ENCODE measurements around the gene APC. TPM values are rescaled to one million over a fixed set of nuclear protein-coding genes. Genes with fewer than 3 reads are reported as not detected.

APC gene
- total RNA-seq, 4 donors from 2014 or later = 70.4 to 91.9 (median 83.1) TPM

DNA sequence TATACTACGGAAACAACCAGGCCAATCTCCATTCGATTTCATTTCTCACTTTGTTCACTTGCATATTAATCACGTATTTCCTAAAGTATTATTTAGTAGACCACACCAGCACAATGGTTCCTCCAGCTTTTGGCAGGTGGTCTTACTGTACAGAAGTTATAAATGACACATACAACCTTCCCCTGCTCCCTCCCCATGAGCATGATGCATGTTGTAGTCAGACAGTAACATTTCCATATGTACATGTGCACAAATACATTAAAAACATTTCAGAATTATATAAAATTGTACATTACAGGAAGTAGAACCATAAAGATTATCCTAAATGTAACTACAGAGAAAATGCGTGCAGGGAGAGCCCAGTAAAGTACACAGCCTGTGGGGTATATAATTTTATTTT is 140.4 kb downstream of the APC start:
- WGBS, 2 donors = 64 to 71% methylated on average over 4 of the region's 4 CpGs
- peaks cover 0 to 88% (median 0%) of the 10 kb centered on the region in 3 donors for H3K36me3 ChIP-seq

DNA sequence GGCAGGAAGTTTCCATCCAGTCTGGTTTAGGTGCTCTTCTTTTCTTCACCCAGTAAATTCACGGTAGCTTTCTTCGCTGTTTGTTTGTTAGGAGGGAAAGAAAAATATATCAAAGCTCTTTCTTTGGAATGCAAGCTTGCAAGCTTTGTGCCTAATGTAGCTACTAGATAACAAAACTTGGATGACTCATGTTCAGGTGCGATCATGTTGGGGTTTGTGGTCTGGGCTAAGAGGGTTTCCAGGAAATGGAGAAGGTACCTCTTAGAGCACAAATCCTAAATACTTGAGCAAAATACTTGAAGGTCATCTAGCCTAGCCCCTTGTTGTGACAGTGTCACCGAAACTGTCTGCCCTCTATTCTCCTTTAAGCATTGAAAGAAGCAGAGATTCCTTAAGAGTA is 141.1 kb downstream of the APC start:
- H3K27me3 ChIP-seq = no peaks in the 10 kb centered on the region
- no peak for DNase-seq (ENCODE audit: low spot score in 2 of 2)
- no peaks in the 10 kb centered on the region for H3K9me3 ChIP-seq
- TF ChIP-seq POLR2A (IDR thresholded peaks at IDR 0.05) (no peak), CTCF (IDR thresholded peaks at IDR 0.05) (no peak), EP300 (IDR thresholded peaks at IDR 0.05) (no peak)
- no peak overlapping the region for H3K27ac ChIP-seq
- H3K36me3 ChIP-seq = peaks cover 0 to 90% (median 0%) of the 10 kb centered on the region in 3 donors
- H3K4me1 ChIP-seq = no peaks in the 10 kb centered on the region
- WGBS, 2 donors = 70 to 87% methylated on average over 4 of the region's 4 CpGs
- H3K4me3 ChIP-seq = no peak overlapping the region

More for the DNA sequence above, 140.4 kb downstream of the APC start:
- H3K27me3 ChIP-seq = no peaks in the 10 kb centered on the region
- TF ChIP-seq POLR2A (IDR thresholded peaks at IDR 0.05) (no peak), CTCF (IDR thresholded peaks at IDR 0.05) (no peak), EP300 (IDR thresholded peaks at IDR 0.05) (no peak)
- no peak overlapping the region for H3K27ac ChIP-seq
- H3K9me3 ChIP-seq = no peaks in the 10 kb centered on the region
- H3K4me3 ChIP-seq = no peak overlapping the region
- DNase-seq (ENCODE audit: low spot score in 2 of 2) = no peak
- H3K4me1 ChIP-seq = no peaks in the 10 kb centered on the region

DNA sequence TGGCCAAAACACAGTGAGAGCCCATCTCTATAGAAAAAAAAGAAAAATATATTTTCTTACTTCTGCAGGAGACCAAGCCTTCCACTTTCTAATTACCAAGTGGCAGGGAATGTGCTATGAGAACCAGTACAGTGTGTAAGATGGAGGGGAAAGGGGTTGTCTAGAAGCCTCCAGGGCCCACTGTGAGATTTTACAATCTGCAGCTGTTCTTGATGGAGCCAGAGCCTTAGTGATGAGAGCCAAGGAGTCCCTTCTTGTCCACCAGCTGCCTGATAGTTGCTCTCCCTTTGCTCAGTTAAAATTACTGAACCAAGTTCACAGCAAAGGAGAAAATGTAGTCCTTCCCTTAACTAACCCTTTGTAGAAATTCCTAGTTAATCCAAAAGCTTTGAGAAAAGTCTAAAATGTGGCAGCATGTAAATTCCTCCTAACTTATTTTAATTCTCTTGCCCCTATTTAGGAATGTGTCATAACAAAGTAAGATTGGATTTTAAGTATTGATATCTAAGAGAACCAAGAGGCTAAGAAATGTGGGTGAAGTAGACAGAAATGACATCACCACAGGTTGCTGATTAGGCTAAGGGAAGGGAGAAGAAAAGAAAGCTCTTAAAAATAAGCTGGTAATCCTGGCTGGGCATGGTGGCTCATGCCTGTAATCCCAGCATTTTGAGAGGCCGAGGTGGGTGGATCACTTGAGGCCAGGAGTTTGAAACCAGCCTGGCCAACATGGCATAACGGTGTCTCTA is 142.7 kb downstream of the APC start:
- Histone ChIP-seq H3K4me3 (no peak overlapping the region), H3K4me1 (no peaks in the 10 kb centered on the region), H3K9me3 (no peaks in the 10 kb centered on the region), H3K27ac (no peak overlapping the region), H3K27me3 (no peaks in the 10 kb centered on the region), H3K36me3 (peaks cover 0 to 96% (median 0%) of the 10 kb centered on the region in 3 donors)
- TF ChIP-seq EP300 (IDR thresholded peaks at IDR 0.05) = no peak
- TF ChIP-seq POLR2A (IDR thresholded peaks at IDR 0.05) = no peak
- TF ChIP-seq CTCF (IDR thresholded peaks at IDR 0.05) = no peak
- DNase-seq (ENCODE audit: low spot score in 2 of 2) = no peak
- 93 to 97% methylated on average over 2 of the region's 2 CpGs for WGBS, 2 donors

DNA sequence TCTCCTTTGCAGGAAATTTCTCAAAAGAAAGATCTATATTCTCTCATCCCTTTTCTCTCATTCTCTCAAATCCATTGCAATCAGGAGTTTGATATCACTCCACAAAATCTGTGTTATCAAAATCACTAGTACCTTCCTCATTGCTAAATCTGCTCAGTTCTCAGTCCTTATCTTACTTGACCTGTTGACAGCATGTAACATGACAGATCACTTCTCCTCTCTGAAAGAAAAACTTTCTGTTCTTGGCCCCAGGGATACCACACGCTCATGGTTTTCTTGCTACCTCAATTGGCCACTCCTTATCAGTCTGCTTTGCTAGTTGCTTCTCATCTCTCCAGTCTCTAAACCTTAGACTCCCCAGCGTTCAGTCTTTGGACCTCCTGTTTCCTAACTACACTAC is 145.5 kb downstream of the APC start:
- Histone ChIP-seq H3K4me3 (no peak overlapping the region), H3K4me1 (no peaks in the 10 kb centered on the region), H3K27me3 (no peaks in the 10 kb centered on the region), H3K36me3 (peaks cover 0 to 93% (median 5%) of the 10 kb centered on the region in 3 donors), H3K27ac (no peak overlapping the region), H3K9me3 (no peaks in the 10 kb centered on the region)
- DNase-seq (ENCODE audit: low spot score in 2 of 2) = no peak
- no peak for TF ChIP-seq EP300 (IDR thresholded peaks at IDR 0.05)
- TF ChIP-seq POLR2A (IDR thresholded peaks at IDR 0.05) = no peak
- TF ChIP-seq CTCF (IDR thresholded peaks at IDR 0.05) = no peak
- WGBS, 2 donors = 92 to 96% methylated on average over 2 of the region's 2 CpGs

- Histone ChIP-seq H3K9me3 (no peaks in the 10 kb centered on the region), H3K4me1 (no peaks in the 10 kb centered on the region), H3K36me3 (peaks cover 0 to 86% (median 5%) of the 10 kb centered on the region in 3 donors), H3K27me3 (no peaks in the 10 kb centered on the region), H3K27ac (no peak overlapping the region), H3K4me3 (no peak overlapping the region)
- WGBS, 2 donors = 88 to 89% methylated on average over 3 of the region's 3 CpGs
- TF ChIP-seq EP300 (IDR thresholded peaks at IDR 0.05) = no peak
- no peak for TF ChIP-seq CTCF (IDR thresholded peaks at IDR 0.05)
- no peak for DNase-seq (ENCODE audit: low spot score in 2 of 2)
Measured at GRCh38 chr5:112885001-112885400, 147.3 kb downstream of the APC start.
